Ovary (tissue), 9 donors: ENCODE data around the gene TMCC2. TPM values are rescaled to one million over a fixed set of nuclear protein-coding genes. Genes with fewer than 3 reads are reported as not detected.

Source experiments
- DNase-seq, 5 donors: peaks; one replicate each; pipeline ENCODE4 v3.0.0-alpha.2; 2019 to 2020
- H3K27ac ChIP-seq, 2 donors: fragments of 200-600 bp; one replicate each; pipeline versions ENCODE4 v1.5.1 to v1.8.0; 2019 to 2022
- H3K27me3 ChIP-seq: fragments of 200-600 bp; one replicate; pipeline ENCODE4 v1.8.0; 2022
- H3K36me3 ChIP-seq: fragments of 200-600 bp; sonication (generic); one replicate; pipeline ENCODE4 v1.5.1; 2019
- H3K4me1 ChIP-seq: one replicate; pipeline ENCODE4 v1.8.1; 2013; ENCODE audit warnings: mild to moderate bottlenecking, moderate library complexity; ENCODE audit not compliant: insufficient read depth
- H3K4me3 ChIP-seq: fragments of 200-600 bp; sonication (generic); one replicate; pipeline ENCODE4 v1.5.1; 2017
- H3K9me3 ChIP-seq, 2 donors: fragments of 200-600 bp in 1 of 2; sonication (generic) in 1 of 2; one replicate each; pipeline versions ENCODE4 v1.5.1 to v1.8.1; 2013 to 2019; ENCODE audit warnings: mild to moderate bottlenecking in 1 of 2, moderate library complexity in 1 of 2
- CTCF ChIP-seq, 3 donors: fragments of 450-650 bp in 2 of 3; fragments of 200-600 bp in 1 of 3; IDR thresholded peaks; one replicate each; pipeline versions ENCODE4 v1.5.1 to v1.8.0; 2016 to 2022; ENCODE audit warnings: antibody characterized with exemption in 3 of 3, mild to moderate bottlenecking in 1 of 3
- EP300 ChIP-seq: sonication (generic); formaldehyde crosslinking; IDR thresholded peaks from one replicate; pipeline ENCODE4 v1.6.1; 2017; ENCODE audit warnings: antibody characterized with exemption
- POLR2A ChIP-seq: fragments of 450-650 bp; IDR thresholded peaks from one replicate; pipeline ENCODE4 v1.6.1; 2017; ENCODE audit warnings: antibody characterized with exemption, mild to moderate bottlenecking, moderate library complexity
- WGBS, 3 donors: extraction: QIAGEN DNeasy Blood & Tissue Kit in 1 of 3; methylation state at CpG; one replicate each; pipeline versions ENCODE4 v1.1.5 to v1.1.7; 2013 to 2017; 5-methylcytosine and 5-hydroxymethylcytosine counted together
- intact Hi-C, 4 donors: fragments of 100-400 bp; cut with DNase I; formaldehyde crosslinking; loops; one replicate each; pipeline versions ENCODE4 v1.11.0 to v1.15.1; 2022 to 2023
- polyA plus RNA-seq, 2 donors: library from polyadenylated mRNA; stranded (reverse); fragments of 200-250 nt in 1 of 2; fragments of 350-450 nt in 1 of 2; fragmentation: Illumina TruSeq in 1 of 2; extraction: RNeasy Lipid Tissue Mini Kit (QIAGEN cat#74804) in 1 of 2; gene quantifications; one replicate each; pipeline ENCODE4 v1.2.3, GENCODE V29; 2013 to 2014
- total RNA-seq, 7 donors: library from RNA; depleted of rRNA in 2 of 7; stranded (reverse); fragments of >200 nt in 2 of 7; fragmentation: NEBNext Ultra II Directional in 3 of 7; extraction: Animal tissue kit (Norgen Biotek cat#: 25700) in 3 of 7; gene quantifications; one replicate each; pipeline versions ENCODE4 v1.1.0 to v1.2.4, GENCODE V29; 2016 to 2023
- donor health status: DM: no; HTN: no; CAD: no; lungs with moderate emphysema.
- donor health status: DM: no; HTN: no; CAD: no.
- donor health status: Bipolar disorder and iron deficiency.
- donor health status: DM: yes; HTN: yes; CAD: no.
- donor health status: DM: no; HTN: no; CAD: no.
- donor health status: DM: yes; HTN: yes; CAD: no.

Gene TMCC2
- total and polyA plus RNA-seq, 9 donors: 2.3 to 11.0 (median 7.8) TPM

- TF ChIP-seq CTCF (IDR thresholded peaks at IDR 0.05) (no peak), EP300 (no peak), POLR2A (no peak)
- Histone ChIP-seq H3K4me1 (peaks cover 49% of the 10 kb centered on the region), H3K27me3 (no peaks in the 10 kb centered on the region), H3K27ac (peak overlapping the region; percentile 11 to 70), H3K36me3 (no peaks in the 10 kb centered on the region), H3K4me3 (no peak overlapping the region), H3K9me3 (no peaks in the 10 kb centered on the region)
- 12 to 24% (median 12%) methylated on average over 11 of the region's 11 CpGs for WGBS, 3 donors
- DNase-seq: peak; percentile 88 to 96 (median 93)
- intact Hi-C loops: no loop called here
Observed at GRCh38 chr1:205248793-205249601, 21.3 kb downstream of the TMCC2 start.

DNA sequence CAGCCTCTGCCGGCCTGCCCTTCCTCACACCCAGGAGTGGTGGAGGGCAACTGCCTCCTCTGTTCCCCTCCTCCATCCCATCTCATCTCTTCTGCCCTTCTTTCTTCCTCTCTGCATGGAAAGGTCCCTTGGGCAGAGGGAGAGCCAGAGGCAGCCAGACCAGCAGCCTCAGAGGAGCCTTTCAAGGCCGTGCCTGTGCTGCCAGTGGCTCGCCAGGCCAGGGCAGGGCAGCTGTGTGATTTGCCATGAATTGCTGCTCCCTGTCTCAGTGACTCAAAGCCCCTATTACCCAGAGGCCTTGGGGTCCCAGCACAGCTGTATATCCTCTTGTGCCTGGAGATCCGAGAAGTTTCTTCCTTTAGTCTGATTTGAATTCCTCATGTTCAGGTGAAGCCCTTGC is 21.9 kb downstream of the TMCC2 start:
- no peaks in the 10 kb centered on the region for H3K27me3 ChIP-seq
- TF ChIP-seq POLR2A (no peak), EP300 (no peak), CTCF (IDR thresholded peaks at IDR 0.05) (no peak)
- H3K9me3 ChIP-seq: no peaks in the 10 kb centered on the region
- DNase-seq: no peak
- peaks cover 49% of the 10 kb centered on the region for H3K4me1 ChIP-seq
- no peak overlapping the region for H3K4me3 ChIP-seq
- intact Hi-C loops: loop anchor here in 3 of 4 donors (5.0 to 10.0 kb wide), 4 partner anchors 105 to 272 kb away; partner anchors contain the start of gene RBBP5 (in 1 of the 3)
- H3K27ac ChIP-seq: peak overlapping the region; percentile 11 to 70
- no peaks in the 10 kb centered on the region for H3K36me3 ChIP-seq
- WGBS, 3 donors: 27 to 57% (median 28%) methylated on average over 4 of the region's 4 CpGs

DNA sequence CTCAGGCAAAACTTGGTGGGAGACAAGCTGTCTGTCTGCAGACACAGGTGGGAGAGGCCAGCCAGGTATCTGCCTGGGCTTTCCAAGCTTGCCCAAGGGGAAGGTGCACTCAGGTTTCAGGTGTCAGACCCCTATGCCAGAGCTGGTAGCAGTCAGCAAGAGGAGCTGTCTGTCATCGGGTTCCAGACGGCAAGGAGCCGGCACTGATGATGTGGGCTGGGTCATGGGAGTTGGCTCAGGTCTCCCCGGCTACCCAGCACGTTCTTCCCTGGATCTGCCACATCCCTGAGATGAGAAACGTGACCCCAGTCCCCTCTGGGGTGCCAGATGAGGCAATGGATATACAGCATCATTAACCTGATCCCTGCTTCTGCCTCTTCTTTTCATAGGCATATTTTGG is 23.0 kb downstream of the TMCC2 start:
- Histone ChIP-seq H3K4me1 (peaks cover 49% of the 10 kb centered on the region), H3K27ac (peak overlapping the region in 1 of 2 donors; percentile 70), H3K27me3 (no peaks in the 10 kb centered on the region), H3K36me3 (no peaks in the 10 kb centered on the region), H3K9me3 (no peaks in the 10 kb centered on the region), H3K4me3 (no peak overlapping the region)
- no peak for DNase-seq
- intact Hi-C loops: loop anchor here in 3 of 4 donors (5.0 to 10.0 kb wide), 4 partner anchors 106 to 273 kb away; partner anchors contain the start of gene RBBP5 (in 1 of the 3)
- 69 to 86% (median 83%) methylated on average over 6 of the region's 6 CpGs for WGBS, 3 donors
- TF ChIP-seq CTCF (IDR thresholded peaks at IDR 0.05) (no peak), POLR2A (no peak), EP300 (no peak)

DNA sequence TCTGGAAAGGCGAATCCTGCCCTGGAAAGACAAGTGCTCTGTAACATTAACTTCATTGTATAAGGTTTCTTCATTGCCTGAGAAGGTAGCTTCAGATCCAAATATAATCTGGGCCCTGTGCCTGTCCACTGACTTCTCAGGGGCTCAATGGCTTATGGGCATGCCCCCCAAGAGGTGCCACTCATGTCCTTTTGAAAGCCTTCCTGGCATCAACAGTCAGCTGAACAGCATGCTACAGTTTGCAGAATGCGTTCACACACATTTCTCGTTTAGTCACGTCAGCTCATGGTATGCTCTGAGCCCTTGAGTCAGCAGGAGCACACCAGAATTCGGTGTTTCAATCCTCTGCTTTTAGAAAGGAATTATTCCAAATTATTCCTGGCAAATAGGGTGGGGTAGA is 23.8 kb downstream of the TMCC2 start:
- no peaks in the 10 kb centered on the region for H3K9me3 ChIP-seq
- no peak overlapping the region for H3K4me3 ChIP-seq
- peak overlapping the region in 1 of 2 donors; percentile 70 for H3K27ac ChIP-seq
- TF ChIP-seq POLR2A: no peak
- TF ChIP-seq EP300: no peak
- TF ChIP-seq CTCF (IDR thresholded peaks at IDR 0.05): no peak
- H3K27me3 ChIP-seq: no peaks in the 10 kb centered on the region
- intact Hi-C loops: loop anchor here in 3 of 4 donors (5.0 to 10.0 kb wide), 4 partner anchors 107 to 274 kb away; partner anchors contain the start of gene RBBP5 (in 1 of the 3)
- no peak for DNase-seq
- 71 to 87% (median 86%) methylated on average over 5 of the region's 5 CpGs for WGBS, 3 donors
- H3K36me3 ChIP-seq: no peaks in the 10 kb centered on the region
- H3K4me1 ChIP-seq: peaks cover 45% of the 10 kb centered on the region
